ENCODE measurements around the gene USP24.

USP24 gene

DNA sequence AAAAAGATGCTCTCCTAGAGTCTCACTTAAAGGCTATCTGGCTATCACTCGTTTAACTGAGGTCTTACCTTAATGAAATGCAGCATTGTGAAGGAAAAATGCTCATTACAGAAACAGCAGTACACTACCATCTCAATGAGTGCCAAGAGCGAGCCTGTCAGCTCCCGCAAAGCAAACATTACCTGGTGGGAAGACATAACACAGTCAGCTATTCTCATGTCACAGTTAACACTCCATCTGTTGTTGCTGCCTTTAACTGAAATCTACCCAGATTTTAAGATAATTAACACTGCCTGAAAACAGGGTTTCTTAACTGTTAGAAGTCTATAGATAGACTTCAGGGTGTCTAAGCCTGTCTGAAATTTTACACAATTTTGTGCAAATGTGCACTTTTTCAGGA lies 136.7 kb downstream of the USP24 start:
- DNase-seq (ENCODE audit: extremely low read depth, low read depth): no peak
- no peak for TF ChIP-seq CTCF (IDR thresholded peaks at IDR 0.05; ENCODE audit: low read depth, low read length)

DNA sequence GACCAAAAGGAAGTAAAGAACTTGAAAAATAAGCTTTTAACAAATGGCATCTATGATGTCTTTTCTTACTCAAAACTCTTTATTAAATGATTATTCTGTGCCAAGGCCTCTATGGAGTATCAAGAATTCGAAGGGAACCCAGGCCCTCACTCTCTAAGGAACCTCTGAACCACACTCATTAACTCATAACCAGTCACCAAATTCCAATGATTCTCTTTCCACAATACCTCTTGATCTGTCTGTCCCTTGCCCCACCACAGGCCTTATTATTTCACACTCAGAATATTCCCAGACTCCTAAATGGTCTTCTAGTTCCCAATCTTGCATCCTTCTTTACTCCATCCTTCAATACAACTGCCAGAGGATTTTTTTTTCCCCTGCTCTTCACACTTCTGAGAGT lies 138.8 kb downstream of the USP24 start:
- TF ChIP-seq CTCF (IDR thresholded peaks at IDR 0.05; ENCODE audit: low read depth, low read length): no peak

GRCh38 chr1:55074455-55074854 lies 140.7 kb downstream of the USP24 start:
- DNase-seq (ENCODE audit: extremely low read depth, low read depth): no peak
- no peak for TF ChIP-seq CTCF (IDR thresholded peaks at IDR 0.05; ENCODE audit: low read depth, low read length)

More for the DNA sequence above, 138.8 kb downstream of the USP24 start:
- DNase-seq (ENCODE audit: extremely low read depth, low read depth): no peak

DNA sequence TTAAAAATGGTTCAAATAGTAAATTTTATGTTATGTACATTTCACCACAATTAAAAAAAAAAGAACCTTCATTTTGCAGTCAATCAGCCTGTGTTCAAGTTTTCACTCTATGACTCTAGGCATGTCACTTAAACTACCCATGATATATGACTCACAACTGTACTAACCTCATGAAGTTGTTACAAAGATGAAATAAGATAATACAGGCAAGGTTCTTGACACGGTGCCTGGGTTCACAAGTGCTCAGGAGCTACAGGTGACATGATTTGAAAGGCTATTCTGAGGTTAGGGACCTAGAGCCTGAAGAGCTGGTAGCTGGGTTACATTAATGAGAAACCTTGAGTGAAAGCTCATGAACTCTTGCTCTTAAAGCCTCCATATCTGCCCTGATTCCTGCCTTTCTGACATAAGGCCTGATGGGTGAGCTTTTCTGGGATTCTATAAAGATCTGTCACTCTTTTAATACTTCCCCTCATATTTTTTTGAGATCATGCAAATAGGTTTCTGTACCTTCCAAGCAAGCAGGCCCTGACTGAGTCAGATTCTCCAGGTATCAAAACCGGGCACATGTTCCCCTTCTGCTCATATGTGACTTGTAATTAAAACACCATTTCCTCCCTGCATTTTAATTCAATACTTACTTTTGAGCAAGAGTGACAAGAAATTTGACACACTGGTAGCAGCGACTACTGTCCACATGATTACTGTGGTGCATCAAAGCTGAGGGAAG lies 141.8 kb downstream of the USP24 start:
- DNase-seq (ENCODE audit: extremely low read depth, low read depth): no peak
- no peak for TF ChIP-seq CTCF (IDR thresholded peaks at IDR 0.05; ENCODE audit: low read depth, low read length)

DNA sequence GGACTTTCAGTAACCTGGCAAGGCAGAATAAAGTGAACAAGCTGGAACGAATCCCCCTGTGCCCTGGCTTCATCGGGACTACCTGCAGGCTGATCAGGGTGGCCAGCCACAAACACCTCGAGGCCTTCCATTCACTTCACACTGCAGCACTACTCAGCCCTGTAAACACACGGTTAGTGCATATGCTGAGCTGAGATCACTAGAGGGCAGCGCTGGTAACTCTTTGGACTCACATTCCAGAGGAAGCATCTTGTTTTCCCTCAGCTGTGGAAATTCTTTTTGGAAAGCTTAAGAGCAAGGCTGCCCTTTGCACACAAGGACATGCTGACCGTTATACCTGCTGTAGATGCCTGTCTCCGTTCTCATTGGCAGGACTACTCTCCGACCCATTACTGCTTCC lies 143.7 kb downstream of the USP24 start:
- peak; percentile 58 for TF ChIP-seq CTCF (IDR thresholded peaks at IDR 0.05; ENCODE audit: low read depth, low read length)
- DNase-seq (ENCODE audit: extremely low read depth, low read depth): no peak

DNA sequence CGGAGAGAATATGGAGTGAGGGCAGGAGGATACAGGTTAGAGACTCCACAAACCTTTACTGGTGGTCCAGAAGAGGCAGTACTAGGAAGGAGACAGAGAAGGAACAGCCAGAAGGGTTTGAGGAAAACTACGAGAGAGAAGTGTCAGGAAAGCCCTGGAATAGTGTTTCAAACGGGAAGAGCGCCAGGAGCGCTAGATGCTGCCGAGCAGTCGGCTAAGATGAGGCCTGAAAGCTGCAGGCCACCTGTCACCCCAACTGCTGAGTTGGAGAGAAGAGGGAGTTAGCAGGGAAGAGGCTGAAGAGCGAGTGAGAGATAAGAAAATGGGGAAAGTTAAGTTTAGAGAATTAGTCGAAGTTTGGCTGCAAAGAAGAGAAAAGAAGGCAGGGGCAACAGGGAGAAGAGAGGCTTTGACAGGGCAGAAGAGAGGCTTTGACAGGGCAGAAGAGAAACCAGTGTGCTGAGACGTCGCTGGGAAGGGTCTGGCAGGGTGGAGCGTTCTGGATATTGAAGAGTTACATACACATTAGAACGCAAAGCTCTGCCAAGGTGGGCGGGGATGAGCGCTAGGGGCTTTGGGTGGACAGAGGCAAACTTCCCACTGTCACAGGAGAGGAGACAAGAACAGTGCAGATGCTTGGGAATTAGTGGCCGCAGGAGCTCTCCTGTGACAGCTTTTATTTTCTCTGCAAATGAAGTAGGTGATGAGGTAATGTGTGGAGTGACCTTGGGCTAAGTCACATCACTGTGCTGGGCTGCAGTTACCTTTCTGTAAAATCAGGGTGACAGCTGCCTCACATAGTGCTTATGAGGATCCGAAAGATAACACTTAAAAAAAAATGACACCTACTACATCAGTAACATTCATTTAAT lies 144.6 kb downstream of the USP24 start:
- no peak for TF ChIP-seq CTCF (IDR thresholded peaks at IDR 0.05; ENCODE audit: low read depth, low read length)
- DNase-seq (ENCODE audit: extremely low read depth, low read depth): no peak

- no peak for DNase-seq (ENCODE audit: extremely low read depth, low read depth)
- no peak for TF ChIP-seq CTCF (IDR thresholded peaks at IDR 0.05; ENCODE audit: low read depth, low read length)
These were observed 145.9 kb downstream of the USP24 start for GRCh38 chr1:55069280-55069679.
